Stimulated activated CD4-positive, alpha-beta T cell treated with anti-CD3 and anti-CD28 coated beads, Interleukin-12 subunit alpha, Interleukin-12 subunit beta, amount 100 ng/mL, for 4 hours (primary cell): ENCODE measurements around the gene ZNF587.
"Not testable (repeated sequence)": the region's sequence is repeated elsewhere in the genome, so short reads cannot be mapped to it uniquely, and the experiment has no call there.

Experiments used
- DNase-seq: peaks from one replicate; pipeline ENCODE4 v3.0.0-alpha.2; 2020

ZNF587 gene

GRCh38 chr19:57849666-57850473 lies at the start of gene ZNF587:
TSS of gene ZNF587 (plus strand) at chr19:57849859. CDS start at chr19:57850039, 180 bp downstream.
- peak; percentile 69 for DNase-seq

GRCh38 chr19:57800696-57801095 lies 49.0 kb upstream of the ZNF587 start:
- no peak for DNase-seq

- DNase-seq, result no peak
Observed at GRCh38 chr19:57802269-57802668, 47.4 kb upstream of the ZNF587 start.

- DNase-seq, result no peak
Observed at GRCh38 chr19:57803265-57803593, 46.4 kb upstream of the ZNF587 start.

GRCh38 chr19:57803594-57804325 lies 45.9 kb upstream of the ZNF587 start:
- DNase-seq, result no peak

- DNase-seq, result no peak
Observed at GRCh38 chr19:57807541-57807940, 42.1 kb upstream of the ZNF587 start.

GRCh38 chr19:57810410-57811295 lies 39.0 kb upstream of the ZNF587 start:
- DNase-seq, result not testable (repeated sequence)

- no peak for DNase-seq
Observed at GRCh38 chr19:57812226-57812625, 37.4 kb upstream of the ZNF587 start.

- DNase-seq, result not testable (repeated sequence)
Observed at GRCh38 chr19:57812975-57813820, 36.5 kb upstream of the ZNF587 start.

GRCh38 chr19:57813919-57814504 lies 35.6 kb upstream of the ZNF587 start:
- DNase-seq, result no peak

- DNase-seq, result peak; percentile 62
Observed at GRCh38 chr19:57814505-57815246, 35.0 kb upstream of the ZNF587 start, which contains the start of gene ZNF552. TSS of gene ZNF552 (minus strand) at chr19:57814913. CDS start at chr19:57814743, 170 bp downstream.

GRCh38 chr19:57815247-57816075 lies 34.2 kb upstream of the ZNF587 start:
- DNase-seq, result no peak

GRCh38 chr19:57816652-57817051 lies 33.0 kb upstream of the ZNF587 start:
- no peak for DNase-seq

- DNase-seq, result no peak
Observed at GRCh38 chr19:57817976-57818375, 31.7 kb upstream of the ZNF587 start.

GRCh38 chr19:57818378-57818777 lies 31.3 kb upstream of the ZNF587 start:
- no peak for DNase-seq

GRCh38 chr19:57819475-57820148 lies 30.0 kb upstream of the ZNF587 start:
- DNase-seq, result peak; percentile 66

GRCh38 chr19:57820599-57820998 lies 29.1 kb upstream of the ZNF587 start:
- no peak for DNase-seq

- DNase-seq, result not testable (repeated sequence)
Observed at GRCh38 chr19:57821095-57821494, 28.6 kb upstream of the ZNF587 start.

- not testable (repeated sequence) for DNase-seq
Observed at GRCh38 chr19:57821501-57821900, 28.2 kb upstream of the ZNF587 start.
